Neural cell (in vitro differentiated cells): ENCODE measurements around the gene ANKRD44.

Source experiments
- EP300 ChIP-seq: fragments of 450-650 bp; conservative IDR thresholded peaks from 2 replicates; pipeline ENCODE4 v1.6.1; 2014; ENCODE audit warnings: antibody characterized with exemption, mild to moderate bottlenecking, moderate library complexity; ENCODE audit not compliant: poor library complexity, severe bottlenecking
- EZH2 ChIP-seq: fragments of 200-600, 300-800 bp; shearing (Covaris generic), sonication (generic); IDR thresholded peaks from 2 replicates; pipeline ENCODE4 v1.6.1; 2014; ENCODE audit warnings: antibody characterized with exemption, low read length, borderline replicate concordance, mild to moderate bottlenecking; ENCODE audit not compliant: insufficient read depth, poor library complexity, severe bottlenecking
- MXI1 ChIP-seq: fragments of 450-650 bp; conservative IDR thresholded peaks from 2 replicates; pipeline ENCODE4 v1.6.1; 2014; ENCODE audit warnings: antibody characterized with exemption, mild to moderate bottlenecking; ENCODE audit not compliant: poor library complexity, severe bottlenecking
- POLR2AphosphoS5 ChIP-seq: IDR thresholded peaks from 2 replicates; pipeline ENCODE4 v1.6.1; 2012
- RAD21 ChIP-seq: fragments of 450-650 bp; conservative IDR thresholded peaks from 2 replicates; pipeline ENCODE4 v1.6.1; 2014; ENCODE audit warnings: antibody characterized with exemption, mild to moderate bottlenecking, moderate library complexity
- SMC3 ChIP-seq: fragments of 450-650 bp; conservative IDR thresholded peaks from 2 replicates; pipeline ENCODE4 v1.6.1; 2014; ENCODE audit warnings: antibody characterized with exemption, mild to moderate bottlenecking, moderate library complexity; ENCODE audit not compliant: poor library complexity
- TAF1 ChIP-seq: IDR thresholded peaks from 2 replicates; pipeline ENCODE4 v1.6.1; 2012; ENCODE audit warnings: low read depth
- TF ChIP-seq, protein P1 (sequence below): fragments of 450-650 bp; IDR thresholded peaks from 2 replicates; pipeline ENCODE4 v1.5.1; 2014; ENCODE audit warnings: antibody characterized with exemption, mild to moderate bottlenecking, moderate library complexity; ENCODE audit not compliant: poor library complexity, severe bottlenecking
- TF ChIP-seq, protein P2 (sequence below): IDR thresholded peaks from 2 replicates; pipeline ENCODE4 v1.6.1; 2012; ENCODE audit warnings: borderline replicate concordance

DNA sequence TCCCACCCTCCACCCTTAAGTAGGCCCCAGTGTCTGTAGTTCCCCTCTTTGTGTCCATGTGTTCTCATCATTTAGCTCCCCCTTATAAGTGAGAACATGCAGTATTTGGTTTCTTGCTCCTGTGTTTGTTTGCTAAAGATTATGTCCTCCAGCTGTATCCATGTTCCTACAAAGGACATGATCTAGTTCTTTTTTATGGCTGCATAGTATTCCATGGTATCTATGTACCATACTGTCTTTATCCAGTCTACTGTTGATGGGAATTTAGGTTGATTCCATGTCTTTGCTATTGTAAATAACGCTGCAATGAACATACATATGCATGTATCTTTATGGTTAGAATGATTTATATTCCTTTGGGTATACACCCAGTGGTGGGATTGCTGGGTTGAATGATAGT lies 233.9 kb downstream of the ANKRD44 start:
- TF ChIP-seq, protein P1, sequence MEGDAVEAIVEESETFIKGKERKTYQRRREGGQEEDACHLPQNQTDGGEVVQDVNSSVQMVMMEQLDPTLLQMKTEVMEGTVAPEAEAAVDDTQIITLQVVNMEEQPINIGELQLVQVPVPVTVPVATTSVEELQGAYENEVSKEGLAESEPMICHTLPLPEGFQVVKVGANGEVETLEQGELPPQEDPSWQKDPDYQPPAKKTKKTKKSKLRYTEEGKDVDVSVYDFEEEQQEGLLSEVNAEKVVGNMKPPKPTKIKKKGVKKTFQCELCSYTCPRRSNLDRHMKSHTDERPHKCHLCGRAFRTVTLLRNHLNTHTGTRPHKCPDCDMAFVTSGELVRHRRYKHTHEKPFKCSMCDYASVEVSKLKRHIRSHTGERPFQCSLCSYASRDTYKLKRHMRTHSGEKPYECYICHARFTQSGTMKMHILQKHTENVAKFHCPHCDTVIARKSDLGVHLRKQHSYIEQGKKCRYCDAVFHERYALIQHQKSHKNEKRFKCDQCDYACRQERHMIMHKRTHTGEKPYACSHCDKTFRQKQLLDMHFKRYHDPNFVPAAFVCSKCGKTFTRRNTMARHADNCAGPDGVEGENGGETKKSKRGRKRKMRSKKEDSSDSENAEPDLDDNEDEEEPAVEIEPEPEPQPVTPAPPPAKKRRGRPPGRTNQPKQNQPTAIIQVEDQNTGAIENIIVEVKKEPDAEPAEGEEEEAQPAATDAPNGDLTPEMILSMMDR = no peak
- TF ChIP-seq EP300 (no peak), TAF1 (no peak), POLR2AphosphoS5 (no peak), EZH2 (no peak), RAD21 (no peak), MXI1 (no peak), SMC3 (no peak)
- TF ChIP-seq, protein P2, sequence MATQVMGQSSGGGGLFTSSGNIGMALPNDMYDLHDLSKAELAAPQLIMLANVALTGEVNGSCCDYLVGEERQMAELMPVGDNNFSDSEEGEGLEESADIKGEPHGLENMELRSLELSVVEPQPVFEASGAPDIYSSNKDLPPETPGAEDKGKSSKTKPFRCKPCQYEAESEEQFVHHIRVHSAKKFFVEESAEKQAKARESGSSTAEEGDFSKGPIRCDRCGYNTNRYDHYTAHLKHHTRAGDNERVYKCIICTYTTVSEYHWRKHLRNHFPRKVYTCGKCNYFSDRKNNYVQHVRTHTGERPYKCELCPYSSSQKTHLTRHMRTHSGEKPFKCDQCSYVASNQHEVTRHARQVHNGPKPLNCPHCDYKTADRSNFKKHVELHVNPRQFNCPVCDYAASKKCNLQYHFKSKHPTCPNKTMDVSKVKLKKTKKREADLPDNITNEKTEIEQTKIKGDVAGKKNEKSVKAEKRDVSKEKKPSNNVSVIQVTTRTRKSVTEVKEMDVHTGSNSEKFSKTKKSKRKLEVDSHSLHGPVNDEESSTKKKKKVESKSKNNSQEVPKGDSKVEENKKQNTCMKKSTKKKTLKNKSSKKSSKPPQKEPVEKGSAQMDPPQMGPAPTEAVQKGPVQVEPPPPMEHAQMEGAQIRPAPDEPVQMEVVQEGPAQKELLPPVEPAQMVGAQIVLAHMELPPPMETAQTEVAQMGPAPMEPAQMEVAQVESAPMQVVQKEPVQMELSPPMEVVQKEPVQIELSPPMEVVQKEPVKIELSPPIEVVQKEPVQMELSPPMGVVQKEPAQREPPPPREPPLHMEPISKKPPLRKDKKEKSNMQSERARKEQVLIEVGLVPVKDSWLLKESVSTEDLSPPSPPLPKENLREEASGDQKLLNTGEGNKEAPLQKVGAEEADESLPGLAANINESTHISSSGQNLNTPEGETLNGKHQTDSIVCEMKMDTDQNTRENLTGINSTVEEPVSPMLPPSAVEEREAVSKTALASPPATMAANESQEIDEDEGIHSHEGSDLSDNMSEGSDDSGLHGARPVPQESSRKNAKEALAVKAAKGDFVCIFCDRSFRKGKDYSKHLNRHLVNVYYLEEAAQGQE = no peak
